HEK293T (cell line): ENCODE results near the gene BSG.

ENCODE experiments used
- CTCF ChIA-PET: fragments of 350-600 bp; formaldehyde crosslinking; extraction: SDS; loops from one replicate; lab custom pipeline; 2021; ENCODE audit warnings: antibody characterized with exemption, inconsistent platforms; lab: Yijun Ruan, JAX
- POLR2A ChIA-PET: fragments of 350-600 bp; formaldehyde crosslinking; extraction: SDS; loops from one replicate; lab custom pipeline; 2020; ENCODE audit warnings: antibody characterized with exemption, inconsistent platforms; lab: Yijun Ruan, JAX
- DNase-seq: peaks from one replicate; pipeline ENCODE4 v3.0.0; 2012; ENCODE audit warnings: mixed read lengths; ENCODE audit errors: extremely low spot score
- ARNT ChIP-seq: fragments of 450-650 bp; IDR thresholded peaks from 2 replicates; pipeline ENCODE4 v1.6.1; 2017; ENCODE audit warnings: mild to moderate bottlenecking
- BHLHE40 ChIP-seq: fragments of 450-650 bp; IDR thresholded peaks from 2 replicates; pipeline ENCODE4 v1.6.1; 2016; ENCODE audit warnings: mild to moderate bottlenecking, moderate library complexity, borderline replicate concordance
- CTBP1 ChIP-seq: fragments of 450-650 bp; IDR thresholded peaks from 2 replicates; pipeline ENCODE4 v1.6.1; 2016; ENCODE audit warnings: borderline replicate concordance
- ELF4 ChIP-seq: fragments of 450-650 bp; IDR thresholded peaks from 2 replicates; pipeline ENCODE4 v1.6.1; 2017; ENCODE audit warnings: antibody characterized with exemption
- FOXA1 ChIP-seq: fragments of 450-650 bp; IDR thresholded peaks from 2 replicates; pipeline ENCODE4 v1.6.1; 2016; ENCODE audit warnings: mild to moderate bottlenecking
- FOXK2 ChIP-seq: fragments of 450-650 bp; IDR thresholded peaks from 2 replicates; pipeline ENCODE4 v1.6.1; 2016; ENCODE audit warnings: mild to moderate bottlenecking
- FOXM1 ChIP-seq: fragments of 450-650 bp; IDR thresholded peaks from 2 replicates; pipeline ENCODE4 v1.6.1; 2017; ENCODE audit warnings: mild to moderate bottlenecking, borderline replicate concordance
- HDGF ChIP-seq: fragments of 450-650 bp; IDR thresholded peaks from 2 replicates; pipeline ENCODE4 v1.6.1; 2017; ENCODE audit warnings: antibody characterized with exemption, borderline replicate concordance
- L3MBTL2 ChIP-seq: fragments of 450-650 bp; conservative IDR thresholded peaks from 2 replicates; pipeline ENCODE4 v1.6.1; 2016; ENCODE audit warnings: mild to moderate bottlenecking
- LEF1 ChIP-seq: fragments of 450-650 bp; IDR thresholded peaks from 2 replicates; pipeline ENCODE4 v1.6.1; 2017; ENCODE audit warnings: mild to moderate bottlenecking, borderline replicate concordance
- NFRKB ChIP-seq: fragments of 450-650 bp; IDR thresholded peaks from 2 replicates; pipeline ENCODE4 v1.6.1; 2016; ENCODE audit warnings: mild to moderate bottlenecking, moderate library complexity
- PKNOX1 ChIP-seq: fragments of 450-650 bp; IDR thresholded peaks from 2 replicates; pipeline ENCODE4 v1.6.1; 2016
- SP1 ChIP-seq: fragments of 450-650 bp; IDR thresholded peaks from 2 replicates; pipeline ENCODE4 v1.6.1; 2017
- SUZ12 ChIP-seq: fragments of 450-650 bp; IDR thresholded peaks from 2 replicates; pipeline ENCODE4 v1.6.1; 2016; ENCODE audit warnings: mild to moderate bottlenecking
- TARDBP ChIP-seq: fragments of 450-650 bp; IDR thresholded peaks from 2 replicates; pipeline ENCODE4 v1.6.1; 2016
- ZNF384 ChIP-seq: fragments of 450-650 bp; IDR thresholded peaks from 2 replicates; pipeline ENCODE4 v1.6.1; 2016

The BSG gene

GRCh38 chr19:534088-534487 is 38.3 kb upstream of the BSG start:
- DNase-seq = no peak
- CTCF ChIA-PET = no interaction called here
- POLR2A ChIA-PET = no interaction called here
- no peak for TF ChIP-seq NFRKB

GRCh38 chr19:535017-535835 is 37.2 kb upstream of the BSG start:
- CTCF ChIA-PET = no interaction called here
- POLR2A ChIA-PET = no interaction called here
- no peak for DNase-seq

GRCh38 chr19:536031-536880 is 36.1 kb upstream of the BSG start:
- CTCF ChIA-PET = no interaction called here
- POLR2A ChIA-PET = no interaction called here
- TF ChIP-seq ARNT = no peak
- no peak for TF ChIP-seq BHLHE40
- no peak for TF ChIP-seq LEF1
- TF ChIP-seq FOXK2 = no peak
- no peak for TF ChIP-seq SP1
- TF ChIP-seq ELF4 = no peak
- TF ChIP-seq HDGF = no peak
- no peak for TF ChIP-seq TARDBP
- TF ChIP-seq ZNF384 = no peak
- TF ChIP-seq CTBP1 = no peak
- DNase-seq = no peak

More at GRCh38 chr19:535017-535835, 37.2 kb upstream of the BSG start:
- no peak for TF ChIP-seq FOXK2

- DNase-seq = no peak
- ChIA-PET POLR2A (no interaction called here), CTCF (no interaction called here)
- no peak for TF ChIP-seq NFRKB
Measured at GRCh38 chr19:536881-537404, 35.5 kb upstream of the BSG start.

- ChIA-PET CTCF (no interaction called here), POLR2A (no interaction called here)
- DNase-seq = no peak
- TF ChIP-seq NFRKB = no peak
- TF ChIP-seq ELF4 = no peak
Measured at GRCh38 chr19:538641-539428, 33.6 kb upstream of the BSG start.

- DNase-seq = no peak
- POLR2A ChIA-PET = no interaction called here
- CTCF ChIA-PET = no interaction called here
- TF ChIP-seq FOXK2 = no peak
- no peak for TF ChIP-seq TARDBP
- TF ChIP-seq ELF4 = no peak
Measured at GRCh38 chr19:539429-540030, 32.9 kb upstream of the BSG start.

GRCh38 chr19:540867-541637 is 31.3 kb upstream of the BSG start:
- no peak for DNase-seq
- ChIA-PET CTCF (interaction anchor here (0.5 kb wide), 1 partner anchor 13 kb away, joined by 7 read pairs; no protein-coding TSS in a partner anchor), POLR2A (interaction anchor here (1.2 kb wide), 1 partner anchor 10 kb away, joined by 3 read pairs; no protein-coding TSS in a partner anchor)
- TF ChIP-seq SUZ12 = no peak

- ChIA-PET CTCF (interaction anchor here (1.3 kb wide), 1 partner anchor 9 kb away, joined by 5 read pairs; no protein-coding TSS in a partner anchor), POLR2A (interaction anchor here (1.2 to 1.3 kb wide), 2 partner anchors 9 to 11 kb away, joined by 3 to 5 read pairs; no protein-coding TSS in a partner anchor)
Measured at GRCh38 chr19:541699-542098, 30.7 kb upstream of the BSG start.

More at GRCh38 chr19:541699-542098, 30.7 kb upstream of the BSG start:
- TF ChIP-seq ZNF384 (no peak), L3MBTL2 (no peak), SP1 (no peak), CTBP1 (no peak), FOXK2 (no peak), FOXA1 (no peak), FOXM1 (no peak), PKNOX1 (no peak), LEF1 (no peak), TARDBP (no peak), HDGF (no peak), SUZ12 (no peak), BHLHE40 (no peak)
- DNase-seq = no peak
